Stimulated activated memory B cell treated with anti-CD40 and anti-IgM and Interleukin-4, amounts not matched to agents 10 μg/mL and 1 μg/mL and 100 μg/mL, for 72 hours (primary cell): Measurements from ENCODE around the gene MYCN.
"Not testable (repeated sequence)": the region's sequence is repeated elsewhere in the genome, so short reads cannot be mapped to it uniquely, and the experiment has no call there.

Experiments
- ATAC-seq: fragments of 150-1000 bp; cut with Tn5 transposase; 2 replicates; pipeline ENCODE4 v1.10.0; 2021
- H3K27ac Mint-ChIP-seq: one replicate; pipeline ENCODE4 v1.8.0; 2022; ENCODE audit warnings: mild to moderate bottlenecking, mixed read lengths
- H3K27me3 Mint-ChIP-seq: one replicate; pipeline ENCODE4 v1.8.0; 2022; ENCODE audit warnings: mixed read lengths
- H3K36me3 Mint-ChIP-seq: one replicate; pipeline ENCODE4 v1.8.0; 2022; ENCODE audit warnings: mixed read lengths
- H3K4me1 Mint-ChIP-seq: one replicate; pipeline ENCODE4 v1.8.0; 2022; ENCODE audit warnings: mixed read lengths
- H3K4me3 Mint-ChIP-seq: one replicate; pipeline ENCODE4 v1.8.0; 2022; ENCODE audit warnings: mild to moderate bottlenecking, moderate library complexity, mixed read lengths
- H3K9me3 Mint-ChIP-seq: one replicate; pipeline ENCODE4 v1.8.0; 2022; ENCODE audit warnings: mixed read lengths

Gene MYCN

GRCh38 chr2:15943378-15944280 is 3.3 kb downstream of the MYCN start:
- Mint-ChIP-seq H3K4me3 (no peak overlapping the region), H3K36me3 (no peaks in the 10 kb centered on the region), H3K4me1 (peaks cover 28% of the 10 kb centered on the region), H3K27ac (no peak overlapping the region), H3K27me3 (peaks cover 68% of the 10 kb centered on the region), H3K9me3 (no peaks in the 10 kb centered on the region)
- ATAC-seq: no peak

DNA sequence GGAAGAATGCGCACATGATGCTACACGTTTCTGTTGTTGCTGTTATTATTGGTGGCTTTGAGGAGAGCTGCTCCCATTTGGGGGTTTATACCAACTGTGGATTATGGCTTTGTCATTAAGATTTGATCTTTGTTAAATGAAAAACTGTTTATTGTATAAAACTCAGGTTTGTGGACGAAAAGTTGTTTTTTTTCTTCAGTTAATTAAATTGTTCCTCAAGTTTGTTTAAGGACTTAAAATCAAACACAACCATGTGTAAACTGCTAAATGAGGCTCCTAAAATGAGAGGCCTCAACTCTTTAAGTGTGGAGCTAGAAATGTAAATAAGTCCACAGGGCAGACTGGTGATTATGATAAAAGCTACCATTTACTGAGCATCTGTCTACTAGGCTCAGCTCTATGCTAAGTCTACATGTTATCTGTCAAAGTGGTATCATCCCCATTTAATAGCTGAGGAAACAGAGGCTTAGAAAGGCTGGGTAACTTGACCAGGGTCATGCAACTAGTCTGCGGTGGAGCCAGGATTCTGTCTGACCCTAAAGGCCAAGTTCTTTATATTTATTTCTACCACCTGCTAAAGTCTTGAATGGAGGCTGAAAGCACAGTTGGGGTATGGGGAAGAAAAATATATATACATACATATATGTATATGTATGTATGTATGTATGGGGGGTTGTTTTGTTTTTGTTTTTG is 4.1 kb downstream of the MYCN start:
- no peak for ATAC-seq
- Mint-ChIP-seq H3K27me3 (peaks cover 65% of the 10 kb centered on the region), H3K4me1 (peaks cover 28% of the 10 kb centered on the region), H3K9me3 (no peaks in the 10 kb centered on the region), H3K4me3 (no peak overlapping the region), H3K36me3 (no peaks in the 10 kb centered on the region), H3K27ac (no peak overlapping the region)

GRCh38 chr2:15945909-15946705 is 5.8 kb downstream of the MYCN start:
- Mint-ChIP-seq H3K27ac (no peak overlapping the region), H3K4me3 (no peak overlapping the region), H3K27me3 (peaks cover 59% of the 10 kb centered on the region), H3K9me3 (no peaks in the 10 kb centered on the region), H3K4me1 (peaks cover 13% of the 10 kb centered on the region), H3K36me3 (no peaks in the 10 kb centered on the region)
- ATAC-seq: no peak

DNA sequence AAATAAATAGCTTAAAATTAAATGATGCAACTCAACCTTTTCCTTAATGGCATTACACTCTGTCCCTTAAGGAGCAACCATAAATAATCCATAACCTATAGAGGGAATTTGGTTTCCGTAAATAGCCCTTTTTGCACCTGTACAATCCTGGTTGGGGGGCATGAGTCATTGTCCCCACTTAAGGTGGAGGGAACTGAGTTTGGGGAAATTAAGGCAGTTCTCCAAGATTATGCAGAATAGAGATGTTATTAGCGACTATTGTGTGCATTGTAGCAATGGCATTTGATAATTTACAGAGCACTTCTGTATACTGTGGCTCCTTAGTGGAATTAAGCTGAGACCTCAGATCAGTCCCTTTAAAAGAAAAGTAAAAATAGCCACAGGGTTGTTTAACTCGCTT is 6.6 kb downstream of the MYCN start:
- H3K36me3 Mint-ChIP-seq: no peaks in the 10 kb centered on the region

DNA sequence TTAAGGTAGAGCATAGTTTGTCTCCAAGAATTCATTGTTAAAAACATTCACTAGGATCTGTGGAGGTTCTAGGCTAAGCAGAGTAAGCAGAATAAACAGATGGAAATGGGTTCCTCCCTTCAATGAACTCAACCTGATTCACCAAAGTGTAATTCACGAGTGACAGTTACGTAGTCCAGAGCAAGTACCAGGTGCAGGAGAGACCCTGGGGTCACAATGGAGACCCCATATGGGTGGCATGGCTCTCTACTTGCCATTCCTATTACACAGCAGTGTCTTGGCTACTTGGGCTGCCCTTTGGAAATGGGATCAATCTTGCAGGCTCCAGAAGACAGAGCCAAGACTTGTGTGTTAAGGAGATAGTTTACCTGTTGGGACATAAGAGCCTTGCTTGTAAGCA is 7.1 kb downstream of the MYCN start:
- H3K4me1 Mint-ChIP-seq: peaks cover 10% of the 10 kb centered on the region

More for the DNA sequence above, 6.6 kb downstream of the MYCN start:
- no peak overlapping the region for H3K4me3 Mint-ChIP-seq
- no peaks in the 10 kb centered on the region for H3K9me3 Mint-ChIP-seq
- peaks cover 55% of the 10 kb centered on the region for H3K27me3 Mint-ChIP-seq
- ATAC-seq: no peak
- H3K27ac Mint-ChIP-seq: no peak overlapping the region
- H3K4me1 Mint-ChIP-seq: peaks cover 10% of the 10 kb centered on the region

DNA sequence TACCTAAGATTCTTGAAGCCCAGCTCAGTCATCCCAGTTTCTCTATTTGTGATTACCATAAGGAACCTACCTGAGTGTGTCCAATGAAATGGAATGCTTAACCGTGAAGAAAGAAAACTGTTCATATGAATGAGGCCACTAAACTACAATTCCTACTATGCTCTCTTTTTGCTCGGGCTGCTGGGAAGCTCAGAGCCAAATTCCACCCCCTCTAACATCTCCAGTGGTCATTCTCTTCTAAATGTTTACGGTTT is 8.3 kb downstream of the MYCN start:
- Mint-ChIP-seq H3K4me3 (no peak overlapping the region), H3K27ac (no peak overlapping the region), H3K9me3 (no peaks in the 10 kb centered on the region), H3K27me3 (peaks cover 42% of the 10 kb centered on the region), H3K4me1 (no peaks in the 10 kb centered on the region), H3K36me3 (no peaks in the 10 kb centered on the region)
- ATAC-seq: no peak

More for the DNA sequence above, 7.1 kb downstream of the MYCN start:
- Mint-ChIP-seq H3K27ac (no peak overlapping the region), H3K27me3 (peaks cover 54% of the 10 kb centered on the region), H3K4me3 (no peak overlapping the region), H3K9me3 (no peaks in the 10 kb centered on the region), H3K36me3 (no peaks in the 10 kb centered on the region)
- no peak for ATAC-seq

GRCh38 chr2:15949126-15949525 is 8.8 kb downstream of the MYCN start:
- Mint-ChIP-seq H3K27me3 (peaks cover 37% of the 10 kb centered on the region), H3K4me1 (no peaks in the 10 kb centered on the region), H3K27ac (no peak overlapping the region), H3K9me3 (no peaks in the 10 kb centered on the region), H3K4me3 (no peak overlapping the region), H3K36me3 (no peaks in the 10 kb centered on the region)
- ATAC-seq: no peak

- no peak overlapping the region for H3K27ac Mint-ChIP-seq
- peaks cover 33% of the 10 kb centered on the region for H3K27me3 Mint-ChIP-seq
- H3K4me3 Mint-ChIP-seq: no peak overlapping the region
- H3K36me3 Mint-ChIP-seq: no peaks in the 10 kb centered on the region
- ATAC-seq: no peak
- H3K9me3 Mint-ChIP-seq: no peaks in the 10 kb centered on the region
- H3K4me1 Mint-ChIP-seq: no peaks in the 10 kb centered on the region
These were observed 9.2 kb downstream of the MYCN start for GRCh38 chr2:15949551-15949950.

DNA sequence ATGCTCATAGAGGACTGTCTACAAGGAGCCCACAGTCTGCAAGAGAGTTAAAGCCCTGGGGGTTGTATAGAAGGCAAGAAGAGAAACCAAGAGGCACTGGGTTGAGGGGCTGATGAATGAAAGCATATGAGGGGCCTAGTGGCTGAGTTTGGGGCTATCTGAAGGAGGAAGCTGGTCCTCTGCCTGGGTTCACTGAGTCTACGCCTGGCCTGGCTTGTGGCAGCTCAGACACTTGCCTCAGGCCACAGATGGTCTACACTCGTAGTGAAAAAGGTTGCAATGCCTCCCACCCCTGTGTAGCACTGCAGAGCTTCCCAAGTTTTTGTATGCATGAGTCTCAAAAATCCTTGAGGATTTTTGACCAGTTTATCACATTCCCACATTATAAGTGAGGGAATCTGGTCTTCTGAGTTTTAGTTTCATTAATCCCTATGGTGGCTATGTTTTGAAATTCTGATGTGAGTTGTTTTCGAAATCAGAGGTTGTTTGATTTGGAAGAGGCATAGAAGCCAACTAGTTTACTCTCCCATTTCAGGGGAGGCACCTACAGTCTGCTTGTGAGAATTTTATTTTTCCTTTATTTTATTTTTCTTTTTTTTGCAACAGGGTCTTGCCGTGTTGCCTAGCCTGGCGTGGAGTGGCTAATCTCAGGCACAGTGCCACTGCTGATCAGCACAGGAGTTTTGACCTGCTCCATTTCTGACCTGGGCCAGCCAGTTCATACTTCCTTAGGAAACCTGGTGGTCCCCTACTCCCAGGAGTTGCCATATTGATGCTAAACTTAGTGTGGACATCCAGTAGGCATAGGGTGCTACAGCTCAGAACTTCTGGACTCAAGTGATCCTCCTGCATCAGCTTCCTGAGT is 10.0 kb downstream of the MYCN start:
- H3K27me3 Mint-ChIP-seq: peaks cover 25% of the 10 kb centered on the region
- no peaks in the 10 kb centered on the region for H3K4me1 Mint-ChIP-seq
- H3K27ac Mint-ChIP-seq: no peak overlapping the region
- H3K36me3 Mint-ChIP-seq: no peaks in the 10 kb centered on the region
- no peaks in the 10 kb centered on the region for H3K9me3 Mint-ChIP-seq
- no peak for ATAC-seq
- H3K4me3 Mint-ChIP-seq: no peak overlapping the region

- H3K27ac Mint-ChIP-seq, ATAC-seq, H3K4me3 Mint-ChIP-seq, H3K9me3 Mint-ChIP-seq, H3K36me3 Mint-ChIP-seq, H3K4me1 Mint-ChIP-seq: not testable (repeated sequence)
- peaks cover 17% of the 10 kb centered on the region for H3K27me3 Mint-ChIP-seq
These were observed 11.6 kb downstream of the MYCN start for GRCh38 chr2:15951936-15952335.

DNA sequence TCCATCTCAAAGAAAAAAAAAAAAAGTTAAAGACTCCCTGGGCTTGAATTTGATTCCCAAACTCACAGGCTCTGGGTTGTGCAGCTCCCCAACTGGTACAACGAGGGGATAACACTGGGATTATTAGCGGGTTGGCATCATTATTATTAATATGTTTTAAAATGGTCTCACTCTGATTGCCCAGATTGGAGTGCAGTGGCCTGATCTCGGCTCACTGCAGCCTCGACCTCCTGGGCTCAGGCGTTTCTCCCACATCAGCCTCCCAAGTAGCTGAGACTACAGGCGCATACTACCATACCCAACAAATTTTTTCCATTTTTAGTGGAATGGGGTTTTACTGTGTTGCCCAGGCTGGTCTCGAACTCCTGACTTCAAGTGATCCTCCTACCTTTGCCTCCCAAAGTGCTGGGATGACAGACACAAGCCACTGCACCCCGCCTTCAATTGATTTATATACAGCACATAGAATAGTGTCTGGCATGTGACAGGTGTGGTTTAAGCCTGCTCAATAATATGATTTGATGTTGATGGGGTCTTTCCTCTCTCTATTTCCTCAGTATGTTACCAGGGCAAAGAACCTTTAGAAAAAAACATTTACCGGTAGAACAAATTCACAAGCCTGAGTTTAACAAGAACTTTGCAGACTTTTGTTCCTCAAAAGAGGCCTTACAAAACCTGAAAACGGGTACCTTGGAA is 12.2 kb downstream of the MYCN start:
- H3K9me3 Mint-ChIP-seq: no peaks in the 10 kb centered on the region
- H3K27ac Mint-ChIP-seq: no peak overlapping the region
- H3K36me3 Mint-ChIP-seq: no peaks in the 10 kb centered on the region
- no peak for ATAC-seq
- H3K27me3 Mint-ChIP-seq: peaks cover 17% of the 10 kb centered on the region
- H3K4me1 Mint-ChIP-seq: no peaks in the 10 kb centered on the region
- H3K4me3 Mint-ChIP-seq: no peak overlapping the region

DNA sequence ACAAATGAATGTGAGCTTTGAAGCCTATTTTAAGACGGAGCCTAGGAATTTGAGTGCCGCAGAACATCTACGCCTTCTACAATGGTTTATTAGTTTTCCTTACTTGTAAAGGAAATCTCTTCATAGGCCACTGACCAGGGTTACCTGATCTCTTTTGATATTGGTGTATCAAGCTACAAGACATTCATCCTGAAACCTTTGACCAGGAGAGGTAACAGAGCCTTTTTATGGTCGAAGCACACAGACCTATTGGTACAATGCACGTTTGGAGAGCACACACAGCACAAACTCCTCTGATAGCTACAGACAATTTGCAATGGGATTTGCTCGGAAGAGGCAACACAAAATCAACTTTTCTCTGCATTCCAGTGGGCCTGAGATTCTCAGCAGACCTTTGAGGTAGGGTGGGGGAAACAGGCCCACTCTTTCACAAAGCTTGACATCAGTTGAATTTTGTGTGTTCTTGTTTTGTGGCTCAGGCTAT is 12.8 kb downstream of the MYCN start:
- Mint-ChIP-seq H3K27me3 (peaks cover 17% of the 10 kb centered on the region), H3K9me3 (no peaks in the 10 kb centered on the region), H3K4me1 (no peaks in the 10 kb centered on the region), H3K4me3 (no peak overlapping the region), H3K27ac (no peak overlapping the region), H3K36me3 (no peaks in the 10 kb centered on the region)
- no peak for ATAC-seq

DNA sequence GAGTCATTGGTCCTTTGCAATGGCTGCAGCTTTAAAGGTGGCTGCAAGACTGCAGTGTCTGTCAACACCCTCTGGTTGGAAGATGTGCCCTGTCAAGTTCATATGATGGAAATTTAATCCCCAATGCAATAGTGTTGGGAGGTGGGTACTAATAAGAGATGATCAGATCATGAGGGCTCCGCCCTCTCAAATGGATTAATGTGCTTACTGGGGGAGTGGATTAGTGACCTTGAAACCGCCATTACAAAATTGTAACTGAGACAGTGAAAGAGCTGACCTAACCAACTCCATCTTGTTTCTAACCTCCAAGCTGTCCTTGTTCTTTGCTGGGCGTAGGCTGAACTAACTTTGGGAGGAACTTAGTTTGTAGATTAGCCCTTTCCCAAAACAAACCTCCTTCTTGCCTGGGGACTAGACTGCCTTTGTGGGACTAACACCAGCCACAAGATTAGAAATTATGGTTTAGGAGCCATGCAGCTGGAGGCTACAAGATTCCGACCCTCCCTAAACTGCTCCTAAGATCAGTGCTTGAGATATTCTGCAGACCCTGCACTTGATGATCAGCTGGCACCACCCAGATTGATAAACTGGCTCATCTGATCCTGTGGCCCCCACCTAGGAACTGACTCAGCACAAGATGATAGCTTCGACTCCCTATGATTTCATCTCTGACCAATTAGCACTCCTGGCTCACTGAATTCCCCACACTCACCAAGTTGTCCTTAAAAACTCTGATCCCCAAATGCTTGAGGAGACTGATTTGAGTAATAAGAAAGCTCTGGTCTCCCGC is 13.7 kb downstream of the MYCN start:
- no peaks in the 10 kb centered on the region for H3K36me3 Mint-ChIP-seq
- H3K9me3 Mint-ChIP-seq: no peaks in the 10 kb centered on the region
- H3K4me3 Mint-ChIP-seq: no peak overlapping the region
- no peaks in the 10 kb centered on the region for H3K4me1 Mint-ChIP-seq
- no peak overlapping the region for H3K27ac Mint-ChIP-seq
- ATAC-seq: no peak
- peaks cover 16% of the 10 kb centered on the region for H3K27me3 Mint-ChIP-seq

DNA sequence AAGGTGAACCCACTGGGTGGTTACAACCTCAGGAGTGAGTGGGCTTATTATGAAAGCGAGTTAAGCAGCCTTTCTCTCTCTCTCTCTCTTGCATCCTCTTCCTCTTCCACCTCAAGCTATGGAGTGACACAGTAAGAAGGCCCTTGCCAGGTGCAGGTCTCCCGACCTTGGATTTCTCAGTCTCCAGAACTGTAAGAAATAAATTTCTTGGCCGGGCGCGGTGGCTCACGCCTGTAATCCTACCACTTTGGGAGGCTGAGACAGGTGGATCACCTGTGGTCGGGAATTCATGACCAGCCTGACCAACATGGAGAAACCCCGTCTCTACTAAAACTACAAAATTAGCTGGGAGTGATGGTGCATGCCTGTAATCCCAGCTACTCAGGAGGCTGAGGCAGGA is 14.4 kb downstream of the MYCN start:
- H3K27me3 Mint-ChIP-seq: peaks cover 9% of the 10 kb centered on the region
- H3K9me3 Mint-ChIP-seq: no peaks in the 10 kb centered on the region
- H3K27ac Mint-ChIP-seq: no peak overlapping the region
- no peak for ATAC-seq
- no peak overlapping the region for H3K4me3 Mint-ChIP-seq
- no peaks in the 10 kb centered on the region for H3K4me1 Mint-ChIP-seq
- no peaks in the 10 kb centered on the region for H3K36me3 Mint-ChIP-seq
